H4 (cell line): ENCODE measurements around the gene DNPH1. TPM values are rescaled to one million over a fixed set of nuclear protein-coding genes. Genes with fewer than 3 reads are reported as not detected.

Experiments
- DNase-seq: peaks from one replicate; pipeline ENCODE4 v3.0.0-alpha.2; 2015; ENCODE audit warnings: low spot score
- total RNA-seq: library from RNA; depleted of rRNA; stranded (reverse); fragments of >200 nt; shearing (Covaris generic); gene quantifications from 2 replicates; pipeline ENCODE4 v1.2.3, GENCODE V29; 2014

The DNPH1 gene
- total RNA-seq, 1 experiment from 2014 or later, result 110 TPM

- no peak for DNase-seq
These were observed 14.2 kb downstream of the DNPH1 start for GRCh38 chr6:43215066-43215465.

- no peak for DNase-seq
These were observed 15.8 kb downstream of the DNPH1 start for GRCh38 chr6:43213431-43213830.

- DNase-seq, result no peak
These were observed 17.3 kb downstream of the DNPH1 start for GRCh38 chr6:43211955-43212354.

- no peak for DNase-seq
These were observed 22.0 kb downstream of the DNPH1 start for GRCh38 chr6:43207286-43207685.

- no peak for DNase-seq
These were observed 23.4 kb downstream of the DNPH1 start for GRCh38 chr6:43205849-43206248.

GRCh38 chr6:43204271-43205105 lies 24.8 kb downstream of the DNPH1 start:
- DNase-seq, result no peak

GRCh38 chr6:43203718-43204095 lies 25.6 kb downstream of the DNPH1 start:
- DNase-seq, result no peak

GRCh38 chr6:43203029-43203717 lies 26.1 kb downstream of the DNPH1 start:
- no peak for DNase-seq

- no peak for DNase-seq
These were observed 26.8 kb downstream of the DNPH1 start for GRCh38 chr6:43202451-43202850.

- DNase-seq, result no peak
These were observed 28.7 kb downstream of the DNPH1 start for GRCh38 chr6:43200541-43200940.

GRCh38 chr6:43199912-43200311 lies 29.4 kb downstream of the DNPH1 start:
- DNase-seq, result no peak

- DNase-seq, result no peak
These were observed 32.9 kb downstream of the DNPH1 start for GRCh38 chr6:43196337-43196736.

- DNase-seq, result no peak
These were observed 35.4 kb downstream of the DNPH1 start for GRCh38 chr6:43193929-43194328.

GRCh38 chr6:43192911-43193310 lies 36.4 kb downstream of the DNPH1 start:
- no peak for DNase-seq

GRCh38 chr6:43189776-43190304 lies 39.4 kb downstream of the DNPH1 start:
- DNase-seq, result no peak

- DNase-seq, result no peak
These were observed 40.9 kb downstream of the DNPH1 start for GRCh38 chr6:43188426-43188825.

GRCh38 chr6:43187821-43188220 lies 41.5 kb downstream of the DNPH1 start:
- no peak for DNase-seq

GRCh38 chr6:43186706-43187105 lies 42.6 kb downstream of the DNPH1 start:
- DNase-seq, result no peak

GRCh38 chr6:43186019-43186418 lies 43.3 kb downstream of the DNPH1 start:
- DNase-seq, result no peak

GRCh38 chr6:43185391-43185985 lies 43.8 kb downstream of the DNPH1 start:
- DNase-seq, result no peak

- no peak for DNase-seq
These were observed 44.9 kb downstream of the DNPH1 start for GRCh38 chr6:43184268-43184985.

- DNase-seq, result no peak
These were observed 45.8 kb downstream of the DNPH1 start for GRCh38 chr6:43183441-43183840.
